ENCODE measurements around the gene ANAPC1. TPM values are rescaled to one million over a fixed set of nuclear protein-coding genes. Genes with fewer than 3 reads are reported as not detected.

ANAPC1 gene
- total RNA-seq, 4 donors from 2014 or later = 37.3 to 67.3 (median 51.4) TPM

DNA sequence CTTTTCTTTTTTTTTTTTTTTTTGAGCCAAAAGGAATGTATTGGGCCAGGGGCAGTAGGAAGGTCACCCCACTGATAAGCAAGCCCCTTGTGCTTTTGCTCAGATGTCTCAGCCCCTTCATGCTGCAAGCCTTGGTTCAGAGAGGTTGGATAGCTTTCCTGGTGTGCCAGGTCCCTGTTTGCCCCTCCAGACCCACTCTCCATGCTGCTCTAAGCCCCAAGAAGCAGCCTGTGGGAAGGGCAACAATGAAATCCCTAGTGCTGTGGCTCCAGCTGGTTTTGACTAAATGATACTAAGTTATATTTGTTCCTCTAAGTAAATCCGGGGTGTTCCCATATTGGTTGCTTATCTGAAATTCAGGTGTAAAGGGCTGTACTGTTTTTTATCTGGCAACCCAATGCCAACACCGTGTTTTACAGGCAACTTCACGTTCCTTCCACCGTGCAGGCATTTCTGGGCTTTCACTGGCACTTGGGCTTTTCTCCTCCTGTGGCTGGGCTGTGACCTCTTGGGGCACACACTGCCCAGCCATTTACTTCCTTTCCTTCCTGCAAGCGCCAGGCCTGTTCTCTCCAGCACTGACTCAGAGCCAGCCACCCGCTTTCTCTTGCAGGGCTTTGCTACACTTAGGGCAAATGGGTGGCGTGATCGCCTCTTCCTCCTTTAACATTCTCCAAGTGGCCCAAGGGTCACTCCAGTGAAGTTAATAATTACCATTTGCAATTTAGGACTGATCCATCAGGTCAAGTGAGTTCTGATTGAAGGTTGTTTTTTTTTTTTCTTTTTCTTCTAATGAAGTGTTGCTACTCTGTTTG is 36.0 kb upstream of the ANAPC1 start:
- intact Hi-C loops (cut with DNase I; ENCODE audit: low total_unique reads) = no loop called here
- Histone ChIP-seq H3K4me1 (peaks cover 4 to 21% (median 17%) of the 10 kb centered on the region in 4 donors), H3K4me3 (no peak overlapping the region), H3K9me3 (no peaks in the 10 kb centered on the region), H3K27ac (peak overlapping the region; percentile 51 to 74 (median 60)), H3K27me3 (no peaks in the 10 kb centered on the region), H3K36me3 (no peaks in the 10 kb centered on the region)
- in situ Hi-C loops (cut with MboI; ENCODE audit: low pct_ligation_motif_present in 1 of 4, low pct_unique_long_range_greater_than_20kb in 1 of 4, low sequenced_read_pairs in 3 of 4) = no loop called here
- peak; percentile 81 for DNase-seq
- TF ChIP-seq POLR2AphosphoS5 (IDR thresholded peaks at IDR 0.05) = peak in 1 of 3 donors; percentile 42
- no peak for TF ChIP-seq EP300 (IDR thresholded peaks at IDR 0.05; ENCODE audit: low read depth)
- no peak for TF ChIP-seq CTCF (IDR thresholded peaks at IDR 0.05)
- TF ChIP-seq POLR2A (IDR thresholded peaks at IDR 0.05) = peak; percentile 17
- 55 to 56% methylated on average over 7 to 8 of the region's 8 CpGs for WGBS, 2 donors (ENCODE audit: low coverage in 1 of 2)

- TF ChIP-seq CTCF (IDR thresholded peaks at IDR 0.05) (no peak), EP300 (IDR thresholded peaks at IDR 0.05; ENCODE audit: low read depth) (no peak), POLR2AphosphoS5 (IDR thresholded peaks at IDR 0.05) (no peak), POLR2A (IDR thresholded peaks at IDR 0.05) (no peak)
- intact Hi-C loops (cut with DNase I; ENCODE audit: low total_unique reads) = no loop called here
- Histone ChIP-seq H3K36me3 (no peaks in the 10 kb centered on the region), H3K4me3 (no peak overlapping the region), H3K4me1 (peaks cover 4 to 21% (median 17%) of the 10 kb centered on the region in 4 donors), H3K27ac (peak overlapping the region; percentile 51 to 74 (median 60)), H3K27me3 (no peaks in the 10 kb centered on the region), H3K9me3 (no peaks in the 10 kb centered on the region)
- 71 to 100% methylated on average over 1 to 2 of the region's 2 CpGs for WGBS, 2 donors (ENCODE audit: low coverage in 1 of 2)
- DNase-seq = no peak
- in situ Hi-C loops (cut with MboI; ENCODE audit: low pct_ligation_motif_present in 1 of 4, low pct_unique_long_range_greater_than_20kb in 1 of 4, low sequenced_read_pairs in 3 of 4) = no loop called here
Measured at GRCh38 chr2:111919365-111919764, 35.4 kb upstream of the ANAPC1 start.

DNA sequence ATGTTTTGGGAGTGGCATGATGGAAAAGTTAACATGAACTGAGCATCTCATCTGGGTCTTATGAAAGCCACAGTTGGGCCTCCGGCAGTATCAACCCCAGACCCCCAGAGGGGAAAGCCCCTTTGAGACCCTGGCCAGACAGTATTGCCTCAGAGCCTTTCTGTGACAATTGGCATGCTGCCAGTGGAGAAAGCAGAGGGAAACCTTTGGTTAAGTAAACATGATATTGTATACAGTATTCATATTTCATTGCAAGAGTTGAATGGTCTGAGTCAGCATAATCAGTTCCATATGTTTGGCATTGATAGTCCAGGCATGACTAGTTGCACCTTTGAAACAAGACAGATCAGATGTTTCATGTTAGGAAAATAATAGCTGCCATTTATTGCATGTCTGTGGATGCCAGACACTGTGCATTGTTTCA is 34.4 kb upstream of the ANAPC1 start:
- no peaks in the 10 kb centered on the region for H3K9me3 ChIP-seq
- TF ChIP-seq CTCF (IDR thresholded peaks at IDR 0.05) (no peak), POLR2AphosphoS5 (IDR thresholded peaks at IDR 0.05) (no peak), EP300 (IDR thresholded peaks at IDR 0.05; ENCODE audit: low read depth) (no peak), POLR2A (IDR thresholded peaks at IDR 0.05) (no peak)
- H3K4me1 ChIP-seq = peaks cover 4 to 21% (median 17%) of the 10 kb centered on the region in 4 donors
- H3K36me3 ChIP-seq = no peaks in the 10 kb centered on the region
- in situ Hi-C loops (cut with MboI; ENCODE audit: low pct_ligation_motif_present in 1 of 4, low pct_unique_long_range_greater_than_20kb in 1 of 4, low sequenced_read_pairs in 3 of 4) (no loop called here), intact Hi-C loops (cut with DNase I; ENCODE audit: low total_unique reads) (no loop called here)
- WGBS, 2 donors (ENCODE audit: low coverage in 1 of 2) = 83 to 88% methylated on average over 1 of the region's 1 CpG
- no peak for DNase-seq
- H3K4me3 ChIP-seq = no peak overlapping the region
- H3K27me3 ChIP-seq = no peaks in the 10 kb centered on the region
- no peak overlapping the region for H3K27ac ChIP-seq

DNA sequence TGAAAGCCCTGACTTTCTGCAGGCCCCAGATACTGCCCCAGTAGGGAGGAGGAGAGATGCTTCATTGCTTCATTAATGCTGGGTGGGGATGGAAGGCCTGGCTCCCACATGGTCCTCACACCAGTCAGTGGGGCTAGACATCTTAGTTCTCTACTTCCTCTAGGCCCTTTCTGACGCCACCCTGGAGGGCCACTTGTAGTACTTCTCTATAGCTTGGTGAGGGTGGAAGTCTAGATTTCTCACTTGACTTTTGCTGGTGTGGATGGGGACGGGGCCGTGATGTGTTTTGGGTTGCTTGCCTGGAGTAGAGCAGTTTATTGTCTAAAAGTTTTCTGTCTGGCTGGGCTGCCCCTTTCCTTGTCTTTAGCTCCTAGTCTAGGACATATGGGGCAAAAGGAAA is 33.1 kb upstream of the ANAPC1 start:
- Histone ChIP-seq H3K9me3 (no peaks in the 10 kb centered on the region), H3K27me3 (no peaks in the 10 kb centered on the region), H3K4me3 (no peak overlapping the region), H3K36me3 (no peaks in the 10 kb centered on the region), H3K27ac (no peak overlapping the region), H3K4me1 (peaks cover 4 to 21% (median 17%) of the 10 kb centered on the region in 4 donors)
- no peak for TF ChIP-seq POLR2A (IDR thresholded peaks at IDR 0.05)
- TF ChIP-seq POLR2AphosphoS5 (IDR thresholded peaks at IDR 0.05) = no peak
- no peak for TF ChIP-seq EP300 (IDR thresholded peaks at IDR 0.05; ENCODE audit: low read depth)
- TF ChIP-seq CTCF (IDR thresholded peaks at IDR 0.05) = no peak
- intact Hi-C loops (cut with DNase I; ENCODE audit: low total_unique reads) = no loop called here
- in situ Hi-C loops (cut with MboI; ENCODE audit: low pct_ligation_motif_present in 1 of 4, low pct_unique_long_range_greater_than_20kb in 1 of 4, low sequenced_read_pairs in 3 of 4) = no loop called here
- WGBS, 2 donors (ENCODE audit: low coverage in 1 of 2) = 67% methylated on average over 3 of the region's 3 CpGs; no CpG with 5 or more reads in 1 of the 2 donors
- DNase-seq = no peak
